Keratinocyte (primary cell): ENCODE measurements around the gene RFFL. TPM values are rescaled to one million over a fixed set of nuclear protein-coding genes. Genes with fewer than 3 reads are reported as not detected.

Experiments used
- DNase-seq: peaks from one replicate; pipeline ENCODE4 v3.0.0-alpha.2; 2011; ENCODE audit warnings: low read depth, missing footprints, low spot score
- FAIRE-seq: peaks from 2 replicates; lab custom pipeline; 2011; peaks lifted over from hg19 to GRCh38; lab: Jason Lieb, UNC
- H2AFZ ChIP-seq: 2 replicates; pipeline ENCODE4 v1.6.0; 2012; ENCODE audit warnings: low read length, control low read depth, inconsistent platforms; ENCODE audit not compliant: control insufficient read depth
- H3K27ac ChIP-seq: 2 replicates; pipeline ENCODE4 v1.5.1; 2011; ENCODE audit warnings: low read length; ENCODE audit not compliant: control insufficient read depth, insufficient read depth
- H3K27me3 ChIP-seq: 3 replicates; pipeline ENCODE4 v1.6.0; 2011; ENCODE audit warnings: low read length; ENCODE audit not compliant: control insufficient read depth, insufficient read depth; ENCODE audit errors: extremely low read depth
- H3K36me3 ChIP-seq, 2 experiments: 2 replicates in 1 of 2; 3 replicates in 1 of 2; pipeline ENCODE4 v1.5.1; 2011; ENCODE audit warnings: low read length in 2 of 2, mild to moderate bottlenecking in 1 of 2; ENCODE audit not compliant: control insufficient read depth in 2 of 2, insufficient read depth in 2 of 2; ENCODE audit errors: extremely low read depth in 1 of 2
- H3K4me1 ChIP-seq: 3 replicates; pipeline ENCODE4 v1.5.1; 2011; ENCODE audit warnings: low read length; ENCODE audit not compliant: control insufficient read depth, insufficient read depth; ENCODE audit errors: extremely low read depth
- H3K4me2 ChIP-seq: 3 replicates; pipeline ENCODE4 v1.6.0; 2011; ENCODE audit warnings: low read depth, low read length; ENCODE audit not compliant: control insufficient read depth, insufficient read depth; ENCODE audit errors: extremely low read depth
- H3K4me3 ChIP-seq, 3 experiments: fragments of 200-600 bp in 1 of 3; sonication (generic) in 1 of 3; 2 replicates in 2 of 3; 3 replicates in 1 of 3; pipeline ENCODE4 v1.5.1; 2011 to 2016; ENCODE audit warnings: low read length in 3 of 3, mild to moderate bottlenecking in 3 of 3, control low read depth in 2 of 3, inconsistent platforms in 1 of 3, low read depth in 1 of 3, mixed read lengths in 1 of 3, mixed run types in 1 of 3, moderate library complexity in 1 of 3; ENCODE audit not compliant: control insufficient read depth in 2 of 3, insufficient read depth in 2 of 3; ENCODE audit errors: extremely low read depth in 1 of 3
- H3K79me2 ChIP-seq: 2 replicates; pipeline ENCODE4 v1.6.0; 2012; ENCODE audit warnings: low read length; ENCODE audit not compliant: control insufficient read depth, insufficient read depth
- H3K9ac ChIP-seq: 3 replicates; pipeline ENCODE4 v1.6.0; 2011; ENCODE audit warnings: low read length; ENCODE audit not compliant: control insufficient read depth, insufficient read depth; ENCODE audit errors: extremely low read depth
- H3K9me1 ChIP-seq: 3 replicates; pipeline ENCODE4 v1.6.0; 2011; ENCODE audit warnings: low read length; ENCODE audit not compliant: control insufficient read depth, insufficient read depth; ENCODE audit errors: extremely low read depth
- H3K9me3 ChIP-seq: 2 replicates; pipeline ENCODE4 v1.5.1; 2012; ENCODE audit warnings: low read depth, low read length; ENCODE audit not compliant: control insufficient read depth
- H4K20me1 ChIP-seq: 3 replicates; pipeline ENCODE4 v1.6.0; 2011; ENCODE audit warnings: low read length; ENCODE audit not compliant: control insufficient read depth, insufficient read depth; ENCODE audit errors: extremely low read depth
- CTCF ChIP-seq, 3 experiments: IDR thresholded peaks in 1 of 3; conservative IDR thresholded peaks in 1 of 3; optimal IDR thresholded peaks in 1 of 3; 2 replicates in 2 of 3; 3 replicates in 1 of 3; pipeline versions ENCODE3 to v1.5.1; 2011; ENCODE audit warnings: low read length in 3 of 3, mild to moderate bottlenecking in 3 of 3, moderate library complexity in 2 of 3, control low read depth in 1 of 3, inconsistent platforms in 1 of 3; ENCODE audit not compliant: insufficient read depth in 2 of 3; ENCODE audit errors: extremely low read depth in 1 of 3
- EZH2 ChIP-seq: IDR thresholded peaks from one replicate; pipeline ENCODE4 v1.6.1; 2012; ENCODE audit warnings: inconsistent platforms, mild to moderate bottlenecking, low read length, moderate library complexity
- dilution Hi-C: fragments of 300-500 bp; cut with MboI; formaldehyde crosslinking; loops from one replicate; pipeline ENCODE4 v1.7.0; 2020; ENCODE audit warnings: low sequenced_read_pairs; ENCODE audit not compliant: extremely low pct_ligation_motif_present
- polyA plus RNA-seq, 5 experiments: library from polyadenylated mRNA; depleted of rRNA in 3 of 5; stranded (reverse) in 3 of 5; stranded (forward) in 1 of 5; unstranded in 1 of 5; fragments of >200 nt; gene quantifications; 1 replicate in 1 of 5; 2 replicates in 3 of 5; 3 replicates in 1 of 5; pipeline versions ENCODE4 v1.2.1 to v1.2.3, GENCODE V29; 2011 to 2012; ENCODE audit warnings: missing spikeins in 2 of 5, low read depth in 1 of 5, low replicate concordance in 1 of 5

The RFFL gene
- polyA plus RNA-seq, 1 donor (not counting 4 experiments of a cell fraction or from before 2014, with no cell fraction given) = 13.5 TPM

DNA sequence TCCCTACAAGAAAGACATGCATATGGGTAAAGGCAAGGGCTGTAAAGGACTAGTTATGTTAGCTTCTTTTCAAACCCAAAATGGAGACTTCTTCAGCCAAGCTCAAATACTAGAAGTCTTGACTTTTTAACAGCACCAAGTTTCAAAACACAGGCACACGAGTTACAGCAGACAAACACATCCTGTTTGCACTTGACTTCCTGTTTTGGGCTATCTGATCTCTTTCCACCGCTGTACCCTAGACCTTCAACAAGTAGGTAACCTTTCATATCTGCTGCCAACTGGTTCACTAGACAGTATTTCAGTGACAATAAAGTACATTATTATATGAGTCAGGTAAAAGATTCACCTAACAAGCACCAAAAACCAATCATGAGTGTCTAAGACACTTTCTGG is 12.3 kb downstream of the RFFL start:
- dilution Hi-C loops = no loop called here
- H3K4me3 ChIP-seq = no peak overlapping the region
- no peak for DNase-seq

GRCh38 chr17:35050170-35050569 is 13.3 kb downstream of the RFFL start:
- Histone ChIP-seq H3K27ac (no peak overlapping the region), H3K9me3 (no peaks in the 10 kb centered on the region), H3K36me3 (peaks cover 0 to 2% of the 10 kb centered on the region in 2 experiments), H3K4me1 (peaks cover 3% of the 10 kb centered on the region), H3K4me2 (no peak overlapping the region), H3K9ac (no peak overlapping the region), H2AFZ (no peak overlapping the region), H3K27me3 (no peaks in the 10 kb centered on the region), H3K4me3 (no peak overlapping the region), H3K9me1 (no peaks in the 10 kb centered on the region), H3K79me2 (peaks cover 13% of the 10 kb centered on the region), H4K20me1 (no peaks in the 10 kb centered on the region)
- no peak for TF ChIP-seq CTCF (optimal IDR thresholded peaks at IDR 0.05 in 1 of 3, IDR thresholded peaks at IDR 0.05 in 1 of 3, conservative IDR thresholded peaks at IDR 0.05 in 1 of 3; ENCODE audit: extremely low read depth in 1 of 3, insufficient read depth in 2 of 3, low read length in 3 of 3)
- TF ChIP-seq EZH2 = no peak
- dilution Hi-C loops = no loop called here
- no peak for DNase-seq
- no peak for FAIRE-seq

More for the DNA sequence above, 12.3 kb downstream of the RFFL start:
- Histone ChIP-seq H3K9ac (no peak overlapping the region), H3K9me1 (no peaks in the 10 kb centered on the region), H3K4me1 (peaks cover 3% of the 10 kb centered on the region), H3K79me2 (peaks cover 14% of the 10 kb centered on the region), H3K4me2 (no peak overlapping the region), H4K20me1 (no peaks in the 10 kb centered on the region), H3K9me3 (no peaks in the 10 kb centered on the region), H3K27me3 (no peaks in the 10 kb centered on the region), H3K36me3 (peaks cover 0 to 2% of the 10 kb centered on the region in 2 experiments), H3K27ac (no peak overlapping the region), H2AFZ (no peak overlapping the region)
- TF ChIP-seq CTCF (optimal IDR thresholded peaks at IDR 0.05 in 1 of 3, IDR thresholded peaks at IDR 0.05 in 1 of 3, conservative IDR thresholded peaks at IDR 0.05 in 1 of 3; ENCODE audit: extremely low read depth in 1 of 3, insufficient read depth in 2 of 3, low read length in 3 of 3) (no peak), EZH2 (no peak)
- no peak for FAIRE-seq
